VCaP (cell line): ENCODE results near the gene ODAPH.
"Not testable (repeated sequence)": the region's sequence is repeated elsewhere in the genome, so short reads cannot be mapped to it uniquely, and the experiment has no call there.

Source experiments
- H3K27ac ChIP-seq: fragments of 450-650 bp; 2 replicates; pipeline ENCODE4 v1.5.1; 2017
- TF ChIP-seq, protein P1 (sequence below): fragments of 450-650 bp; conservative IDR thresholded peaks from 2 replicates; pipeline ENCODE4 v1.5.1; 2017; ENCODE audit warnings: mild to moderate bottlenecking, moderate library complexity

Gene ODAPH

GRCh38 chr4:75542824-75543223 lies 13.0 kb upstream of the ODAPH start:
- TF ChIP-seq, protein P1, sequence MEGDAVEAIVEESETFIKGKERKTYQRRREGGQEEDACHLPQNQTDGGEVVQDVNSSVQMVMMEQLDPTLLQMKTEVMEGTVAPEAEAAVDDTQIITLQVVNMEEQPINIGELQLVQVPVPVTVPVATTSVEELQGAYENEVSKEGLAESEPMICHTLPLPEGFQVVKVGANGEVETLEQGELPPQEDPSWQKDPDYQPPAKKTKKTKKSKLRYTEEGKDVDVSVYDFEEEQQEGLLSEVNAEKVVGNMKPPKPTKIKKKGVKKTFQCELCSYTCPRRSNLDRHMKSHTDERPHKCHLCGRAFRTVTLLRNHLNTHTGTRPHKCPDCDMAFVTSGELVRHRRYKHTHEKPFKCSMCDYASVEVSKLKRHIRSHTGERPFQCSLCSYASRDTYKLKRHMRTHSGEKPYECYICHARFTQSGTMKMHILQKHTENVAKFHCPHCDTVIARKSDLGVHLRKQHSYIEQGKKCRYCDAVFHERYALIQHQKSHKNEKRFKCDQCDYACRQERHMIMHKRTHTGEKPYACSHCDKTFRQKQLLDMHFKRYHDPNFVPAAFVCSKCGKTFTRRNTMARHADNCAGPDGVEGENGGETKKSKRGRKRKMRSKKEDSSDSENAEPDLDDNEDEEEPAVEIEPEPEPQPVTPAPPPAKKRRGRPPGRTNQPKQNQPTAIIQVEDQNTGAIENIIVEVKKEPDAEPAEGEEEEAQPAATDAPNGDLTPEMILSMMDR = no peak
- H3K27ac ChIP-seq = no peak overlapping the region

DNA sequence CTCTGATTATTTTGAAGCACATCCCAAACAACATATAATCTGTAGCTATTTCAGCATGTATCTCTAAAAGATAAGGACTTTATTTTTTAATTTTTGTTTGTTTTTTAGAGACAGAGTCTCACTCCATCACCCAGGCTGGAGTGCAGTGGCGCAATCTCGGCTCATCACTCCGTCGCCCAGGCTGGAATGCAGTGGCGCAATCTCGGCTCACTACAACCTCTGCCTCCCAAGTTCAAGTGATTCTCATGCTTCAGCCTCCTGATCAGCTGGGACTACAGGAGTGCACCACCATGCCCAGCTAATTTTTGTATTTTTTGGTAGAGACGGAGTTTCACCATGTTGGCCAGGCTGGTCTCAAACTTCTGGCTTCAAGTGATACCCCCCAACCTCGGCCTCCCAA lies 11.6 kb upstream of the ODAPH start:
- H3K27ac ChIP-seq = not testable (repeated sequence)

- no peak overlapping the region for H3K27ac ChIP-seq
- TF ChIP-seq, protein P1 = no peak
These were observed 11.0 kb upstream of the ODAPH start for GRCh38 chr4:75544870-75545269.

GRCh38 chr4:75545526-75545925 lies 10.3 kb upstream of the ODAPH start:
- H3K27ac ChIP-seq = no peak overlapping the region
- TF ChIP-seq, protein P1 = no peak

- TF ChIP-seq, protein P1 = no peak
- H3K27ac ChIP-seq = no peak overlapping the region
These were observed 8.0 kb upstream of the ODAPH start for GRCh38 chr4:75547647-75548387.

GRCh38 chr4:75549019-75549418 lies 6.8 kb upstream of the ODAPH start:
- no peak overlapping the region for H3K27ac ChIP-seq
- TF ChIP-seq, protein P1 = no peak

DNA sequence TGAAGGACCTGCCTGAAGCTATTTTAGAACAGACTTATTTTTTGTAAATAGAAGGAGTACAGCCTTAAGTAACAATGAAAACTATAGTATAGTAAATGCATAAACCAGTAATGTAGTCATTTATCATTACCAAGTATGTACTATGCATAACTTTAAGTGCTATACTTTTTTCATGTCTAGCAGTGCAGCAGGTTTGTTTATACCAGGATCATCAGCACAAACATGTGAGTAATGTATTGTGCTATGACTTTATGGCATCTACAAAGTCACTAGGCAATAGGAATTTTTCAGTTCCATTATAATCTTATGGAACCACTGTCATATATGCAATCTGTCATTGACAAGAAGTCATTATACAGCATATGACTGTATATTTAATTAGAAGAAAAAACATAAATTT lies 3.4 kb upstream of the ODAPH start:
- TF ChIP-seq, protein P1 = no peak
- no peak overlapping the region for H3K27ac ChIP-seq

GRCh38 chr4:75557696-75558095 lies 1.8 kb downstream of the ODAPH start:
- TF ChIP-seq, protein P1 = no peak
- H3K27ac ChIP-seq = no peak overlapping the region
